Measurements from ENCODE around the gene LTC4S. TPM values are rescaled to one million over a fixed set of nuclear protein-coding genes. Genes with fewer than 3 reads are reported as not detected.

The LTC4S gene
- total RNA-seq, 4 donors from 2014 or later, result 1.7 to 12.6 (median 5.6) TPM

GRCh38 chr5:179820483-179821297, 26.9 kb downstream of the LTC4S start, which contains the start of gene SQSTM1:
Gene SQSTM1 (plus strand): TSS chr5:179820905. CDS start chr5:179820937, 32 bp downstream.
- peak; percentile 66 to 78 for DNase-seq
- Histone ChIP-seq H3K4me1 (peaks cover 55 to 65% of the 10 kb centered on the region in 2 donors), H3K9me3 (no peaks in the 10 kb centered on the region), H3K4me3 (peak within 1 kb of the TSS; percentile 89 to 97 (median 94)), H3K27ac (peak within 1 kb of the TSS; percentile 95 to 100 (median 99)), H3K27me3 (no peaks in the 10 kb centered on the region), H3K36me3 (peaks cover 0 to 37% of the 10 kb centered on the region in 2 donors)
- in situ Hi-C loops (cut with MboI; ENCODE audit: low sequenced_read_pairs in 4 of 4) (no loop called here), intact Hi-C loops (cut with DNase I; ENCODE audit: low total_unique reads) (loop anchor here (1.0 kb wide), 2 partner anchors 38 to 197 kb away; partner anchors contain the start of genes HNRNPH1 and MRNIP)
- peak; percentile 42 to 47 for ATAC-seq
- TF ChIP-seq CTCF (IDR thresholded peaks at IDR 0.05 in 4 of 5, conservative IDR thresholded peaks at IDR 0.05 in 1 of 5) (peak in 2 of 5 experiments; percentile 31 to 51), POLR2A (IDR thresholded peaks at IDR 0.05) (peak; percentile 99)

- peak; percentile 77 to 90 for TF ChIP-seq POLR2A (IDR thresholded peaks at IDR 0.05)
- peak in 2 of 5 experiments; percentile 8 to 13 for TF ChIP-seq CTCF (IDR thresholded peaks at IDR 0.05 in 4 of 5, conservative IDR thresholded peaks at IDR 0.05 in 1 of 5)
- Histone ChIP-seq H3K4me1 (peaks cover 63 to 65% of the 10 kb centered on the region in 2 donors), H3K36me3 (peaks cover 0 to 45% of the 10 kb centered on the region in 2 donors), H3K4me3 (peak overlapping the region; percentile 89 to 97 (median 94)), H3K27ac (peak overlapping the region; percentile 95 to 100 (median 99)), H3K27me3 (no peaks in the 10 kb centered on the region), H3K9me3 (no peaks in the 10 kb centered on the region)
- in situ Hi-C loops (cut with MboI; ENCODE audit: low sequenced_read_pairs in 4 of 4) (no loop called here), intact Hi-C loops (cut with DNase I; ENCODE audit: low total_unique reads) (loop anchor here (1.0 kb wide), 1 partner anchor 37 kb away; the partner anchor contains the start of gene MRNIP)
- DNase-seq (peak; percentile 97 to 98), ATAC-seq (peak; percentile 50 to 51)
These were observed 27.7 kb downstream of the LTC4S start for GRCh38 chr5:179821298-179822058.

GRCh38 chr5:179822059-179822432, 28.3 kb downstream of the LTC4S start:
- no peak for DNase-seq
- H3K27me3 ChIP-seq, result no peaks in the 10 kb centered on the region
- ATAC-seq, result no peak
- peak overlapping the region; percentile 89 to 97 (median 94) for H3K4me3 ChIP-seq
- H3K9me3 ChIP-seq, result no peaks in the 10 kb centered on the region
- TF ChIP-seq CTCF (IDR thresholded peaks at IDR 0.05 in 4 of 5, conservative IDR thresholded peaks at IDR 0.05 in 1 of 5), result no peak
- no peak for TF ChIP-seq POLR2A (IDR thresholded peaks at IDR 0.05)
- peaks cover 65 to 68% of the 10 kb centered on the region in 2 donors for H3K4me1 ChIP-seq
- in situ Hi-C loops (cut with MboI; ENCODE audit: low sequenced_read_pairs in 4 of 4), result no loop called here
- intact Hi-C loops (cut with DNase I; ENCODE audit: low total_unique reads), result no loop called here
- peaks cover 0 to 51% of the 10 kb centered on the region in 2 donors for H3K36me3 ChIP-seq
- peak overlapping the region; percentile 95 to 100 (median 99) for H3K27ac ChIP-seq

GRCh38 chr5:179822444-179822990, 28.7 kb downstream of the LTC4S start:
- H3K9me3 ChIP-seq, result no peaks in the 10 kb centered on the region
- ATAC-seq (no peak), DNase-seq (peak in 1 of 2 donors; percentile 13)
- H3K27me3 ChIP-seq, result no peaks in the 10 kb centered on the region
- H3K27ac ChIP-seq, result peak overlapping the region; percentile 95 to 100 (median 99)
- peak overlapping the region; percentile 89 to 97 (median 94) for H3K4me3 ChIP-seq
- intact Hi-C loops (cut with DNase I; ENCODE audit: low total_unique reads), result no loop called here
- H3K4me1 ChIP-seq, result peaks cover 65 to 66% of the 10 kb centered on the region in 2 donors
- H3K36me3 ChIP-seq, result peaks cover 0 to 56% of the 10 kb centered on the region in 2 donors
- TF ChIP-seq POLR2A (IDR thresholded peaks at IDR 0.05) (no peak), CTCF (IDR thresholded peaks at IDR 0.05 in 4 of 5, conservative IDR thresholded peaks at IDR 0.05 in 1 of 5) (no peak)
- in situ Hi-C loops (cut with MboI; ENCODE audit: low sequenced_read_pairs in 4 of 4), result no loop called here
